AG09319 (cell line): ENCODE data around the gene MARK3.

Source experiments
- DNase-seq: peaks from one replicate; pipeline ENCODE4 v3.0.0-alpha.2; 2010; ENCODE audit warnings: low read depth; ENCODE audit errors: extremely low read depth
- CTCF ChIP-seq: IDR thresholded peaks from 2 replicates; pipeline ENCODE4 v1.5.1; 2011; ENCODE audit warnings: low read depth, mild to moderate bottlenecking, inconsistent platforms, low read length, moderate library complexity

The MARK3 gene

GRCh38 chr14:103444837-103445524, 59.8 kb downstream of the MARK3 start:
- TF ChIP-seq CTCF = no peak
- no peak for DNase-seq

DNA sequence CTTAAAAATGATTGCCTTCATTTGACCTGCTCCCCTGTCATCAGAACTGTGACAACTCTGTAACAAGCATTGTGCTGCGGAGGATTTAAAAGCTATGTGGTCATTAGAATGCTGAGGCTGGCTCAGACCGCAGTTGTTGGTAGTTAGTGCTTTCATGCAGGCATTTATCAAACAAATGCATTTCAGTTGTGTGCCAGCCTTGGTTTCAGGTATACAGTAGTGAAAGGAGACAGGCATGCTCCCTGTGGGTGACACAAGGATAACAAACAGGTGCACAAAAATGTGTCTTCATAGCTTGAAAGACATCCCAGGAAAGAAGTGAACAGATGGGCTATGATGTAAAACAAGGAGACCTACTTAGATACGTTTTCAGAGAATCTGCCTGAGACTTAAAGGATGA, 60.6 kb downstream of the MARK3 start:
- no peak for TF ChIP-seq CTCF
- no peak for DNase-seq

DNA sequence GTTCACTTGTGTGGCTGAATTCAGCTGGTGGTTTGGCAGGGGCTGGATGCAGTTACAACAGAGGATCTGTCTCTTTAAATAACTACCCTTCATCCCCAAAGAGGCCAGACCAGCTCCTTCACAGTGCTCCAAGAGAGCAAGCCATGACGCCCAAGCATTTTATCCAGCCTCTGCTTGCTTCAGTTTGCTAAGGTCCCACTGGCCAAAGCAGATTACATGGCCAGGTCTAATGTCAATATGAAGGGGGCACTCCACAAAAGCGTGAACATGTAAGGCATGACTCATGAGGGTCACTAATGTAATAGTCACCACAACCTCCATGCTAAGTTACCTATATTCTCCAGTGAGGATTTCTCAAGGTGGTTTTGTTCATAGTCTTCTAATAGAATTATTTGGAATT, 62.9 kb downstream of the MARK3 start:
- no peak for DNase-seq
- TF ChIP-seq CTCF = no peak

DNA sequence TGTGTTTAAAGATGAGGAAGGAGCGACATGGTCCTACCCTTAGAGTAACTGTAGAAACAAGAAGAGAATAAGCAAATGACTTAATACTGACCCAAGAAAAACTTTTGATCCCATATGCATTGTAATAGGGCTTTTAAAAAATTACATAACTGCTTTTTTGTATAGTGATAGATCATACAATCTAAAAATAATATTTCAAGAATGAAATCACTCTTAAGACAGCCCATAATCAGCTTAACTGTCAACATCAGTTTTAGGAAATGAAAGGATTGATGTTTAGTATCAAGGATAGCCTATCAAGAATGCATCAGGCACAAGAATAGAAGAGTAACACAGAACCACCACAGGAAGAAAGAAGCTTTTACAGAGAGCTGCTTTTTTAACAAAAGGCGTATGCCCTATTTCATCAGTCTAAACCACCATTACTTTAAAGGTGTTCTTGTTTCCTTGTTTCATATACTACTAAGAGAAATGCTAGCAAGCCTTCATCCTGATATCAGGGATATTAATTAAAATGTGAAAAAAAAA, 64.5 kb downstream of the MARK3 start:
- no peak for DNase-seq
- TF ChIP-seq CTCF = no peak

- no peak for DNase-seq
- TF ChIP-seq CTCF = no peak
These were observed 65.2 kb downstream of the MARK3 start for GRCh38 chr14:103450416-103450815.

GRCh38 chr14:103451401-103451800, 66.2 kb downstream of the MARK3 start:
- TF ChIP-seq CTCF = no peak
- DNase-seq = no peak

DNA sequence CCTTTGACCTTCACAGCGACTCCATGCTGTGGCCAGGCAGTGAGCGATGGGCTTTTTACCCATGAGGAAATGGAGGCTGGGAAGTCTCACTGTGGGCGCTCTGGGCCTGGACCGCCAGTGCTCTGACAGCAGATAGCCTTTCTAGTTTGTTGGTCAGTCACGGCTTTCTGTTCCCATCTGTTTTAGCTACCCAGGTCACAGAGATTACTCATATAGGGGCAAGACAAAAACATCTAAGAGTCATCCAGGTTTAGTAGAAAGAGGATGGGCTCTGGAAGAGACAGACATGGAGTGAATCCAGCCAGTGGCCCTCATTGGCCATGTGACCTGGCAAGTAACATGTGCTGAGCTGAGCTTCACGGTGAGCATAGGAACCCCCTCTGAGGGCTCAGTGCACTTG, 68.6 kb downstream of the MARK3 start:
- no peak for DNase-seq
- no peak for TF ChIP-seq CTCF
